ENCODE results near the gene ADAM22. TPM values are rescaled to one million over a fixed set of nuclear protein-coding genes. Genes with fewer than 3 reads are reported as not detected.

The ADAM22 gene
- total RNA-seq, 4 donors from 2014 or later: 3.6 to 8.6 (median 5.1) TPM

DNA sequence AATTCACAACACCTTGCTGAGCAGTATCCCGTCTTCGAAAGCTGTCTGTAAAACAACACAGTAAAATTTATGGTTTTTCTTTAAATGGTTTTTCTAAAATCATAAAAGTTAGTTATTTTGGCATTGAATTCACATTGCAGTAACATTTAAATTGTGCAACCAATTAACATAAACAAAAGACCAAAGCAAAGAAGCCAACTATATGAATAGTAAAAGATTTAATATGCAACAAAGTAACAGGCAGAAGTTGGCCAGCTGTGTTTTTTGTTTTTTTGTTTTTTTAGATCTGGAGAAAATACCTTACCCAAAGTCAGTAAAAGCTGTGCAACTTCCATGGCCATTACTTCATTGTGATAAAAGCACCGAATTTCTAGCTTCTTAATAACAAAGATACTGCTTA, 274.5 kb downstream of the ADAM22 start:
- Histone ChIP-seq H3K27ac (no peak overlapping the region), H3K9me3 (no peaks in the 10 kb centered on the region), H3K36me3 (peaks cover 3 to 85% (median 20%) of the 10 kb centered on the region in 3 donors), H3K4me3 (no peak overlapping the region), H3K27me3 (no peaks in the 10 kb centered on the region), H3K4me1 (no peaks in the 10 kb centered on the region)
- TF ChIP-seq EP300 (IDR thresholded peaks at IDR 0.05): no peak
- TF ChIP-seq POLR2A (IDR thresholded peaks at IDR 0.05): no peak
- TF ChIP-seq, protein P1, sequence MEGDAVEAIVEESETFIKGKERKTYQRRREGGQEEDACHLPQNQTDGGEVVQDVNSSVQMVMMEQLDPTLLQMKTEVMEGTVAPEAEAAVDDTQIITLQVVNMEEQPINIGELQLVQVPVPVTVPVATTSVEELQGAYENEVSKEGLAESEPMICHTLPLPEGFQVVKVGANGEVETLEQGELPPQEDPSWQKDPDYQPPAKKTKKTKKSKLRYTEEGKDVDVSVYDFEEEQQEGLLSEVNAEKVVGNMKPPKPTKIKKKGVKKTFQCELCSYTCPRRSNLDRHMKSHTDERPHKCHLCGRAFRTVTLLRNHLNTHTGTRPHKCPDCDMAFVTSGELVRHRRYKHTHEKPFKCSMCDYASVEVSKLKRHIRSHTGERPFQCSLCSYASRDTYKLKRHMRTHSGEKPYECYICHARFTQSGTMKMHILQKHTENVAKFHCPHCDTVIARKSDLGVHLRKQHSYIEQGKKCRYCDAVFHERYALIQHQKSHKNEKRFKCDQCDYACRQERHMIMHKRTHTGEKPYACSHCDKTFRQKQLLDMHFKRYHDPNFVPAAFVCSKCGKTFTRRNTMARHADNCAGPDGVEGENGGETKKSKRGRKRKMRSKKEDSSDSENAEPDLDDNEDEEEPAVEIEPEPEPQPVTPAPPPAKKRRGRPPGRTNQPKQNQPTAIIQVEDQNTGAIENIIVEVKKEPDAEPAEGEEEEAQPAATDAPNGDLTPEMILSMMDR (IDR thresholded peaks at IDR 0.05): no peak
- WGBS, 2 donors: 88 to 93% methylated on average over 3 of the region's 3 CpGs
- no peak for DNase-seq (ENCODE audit: low spot score in 2 of 2)

DNA sequence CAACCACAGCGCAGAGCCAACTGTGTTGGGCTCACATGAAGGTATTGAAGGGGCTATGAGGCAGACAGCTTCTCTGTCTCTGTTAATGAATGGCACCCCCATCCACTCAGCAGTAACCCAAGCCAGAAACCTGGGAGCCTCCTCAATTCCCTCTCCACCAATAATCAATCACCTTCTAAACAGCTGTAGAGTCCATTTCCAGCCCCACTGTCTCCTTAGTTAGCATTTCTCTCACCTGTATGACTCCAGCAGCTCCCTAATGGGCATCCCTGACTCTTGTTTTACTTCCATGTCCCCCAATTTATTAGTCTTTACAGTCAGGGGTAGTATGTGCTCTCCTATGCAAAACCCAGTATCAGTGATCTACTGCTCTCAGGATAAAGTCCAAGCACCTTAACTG, 278.9 kb downstream of the ADAM22 start:
- DNase-seq (ENCODE audit: low spot score in 2 of 2): no peak
- no peak for TF ChIP-seq EP300 (IDR thresholded peaks at IDR 0.05)
- no peak for TF ChIP-seq POLR2A (IDR thresholded peaks at IDR 0.05)
- TF ChIP-seq, protein P1 (IDR thresholded peaks at IDR 0.05): no peak
- peaks cover 3 to 74% (median 8%) of the 10 kb centered on the region in 3 donors for H3K36me3 ChIP-seq

DNA sequence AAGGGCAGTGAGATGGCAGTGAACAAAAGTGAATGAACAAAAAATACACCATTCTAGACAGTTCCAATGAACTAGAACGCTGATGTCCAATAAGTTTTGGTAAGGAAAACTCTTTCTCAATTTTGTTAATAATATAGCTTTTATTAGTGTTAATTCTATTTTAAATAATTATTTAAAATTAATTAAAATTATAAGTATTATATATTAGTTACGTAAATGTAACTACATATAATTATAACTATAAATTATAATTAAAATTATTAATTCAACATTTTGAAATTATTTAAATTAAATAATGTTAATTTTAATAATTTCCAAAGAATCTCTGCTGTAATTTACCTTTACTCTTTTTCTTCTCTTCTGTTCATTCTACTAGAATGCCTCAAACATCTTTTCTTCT, 280.4 kb downstream of the ADAM22 start:
- Histone ChIP-seq H3K4me1 (peaks cover 4 to 35% (median 12%) of the 10 kb centered on the region in 4 donors), H3K27ac (no peak overlapping the region), H3K27me3 (no peaks in the 10 kb centered on the region), H3K36me3 (peaks cover 0 to 60% (median 6%) of the 10 kb centered on the region in 3 donors), H3K4me3 (no peak overlapping the region), H3K9me3 (no peaks in the 10 kb centered on the region)
- no peak for DNase-seq (ENCODE audit: low spot score in 2 of 2)
- 90 to 94% methylated on average over 2 of the region's 2 CpGs for WGBS, 2 donors
- TF ChIP-seq EP300 (IDR thresholded peaks at IDR 0.05): no peak
- no peak for TF ChIP-seq POLR2A (IDR thresholded peaks at IDR 0.05)
- TF ChIP-seq, protein P1 (IDR thresholded peaks at IDR 0.05): no peak

More for the DNA sequence above, 278.9 kb downstream of the ADAM22 start:
- Histone ChIP-seq H3K4me3 (no peak overlapping the region), H3K9me3 (no peaks in the 10 kb centered on the region), H3K27ac (no peak overlapping the region), H3K27me3 (no peaks in the 10 kb centered on the region), H3K4me1 (peaks cover under 1 to 27% (median 7%) of the 10 kb centered on the region in 4 donors)
- 94 to 100% methylated on average over 1 of the region's 1 CpG for WGBS, 2 donors

DNA sequence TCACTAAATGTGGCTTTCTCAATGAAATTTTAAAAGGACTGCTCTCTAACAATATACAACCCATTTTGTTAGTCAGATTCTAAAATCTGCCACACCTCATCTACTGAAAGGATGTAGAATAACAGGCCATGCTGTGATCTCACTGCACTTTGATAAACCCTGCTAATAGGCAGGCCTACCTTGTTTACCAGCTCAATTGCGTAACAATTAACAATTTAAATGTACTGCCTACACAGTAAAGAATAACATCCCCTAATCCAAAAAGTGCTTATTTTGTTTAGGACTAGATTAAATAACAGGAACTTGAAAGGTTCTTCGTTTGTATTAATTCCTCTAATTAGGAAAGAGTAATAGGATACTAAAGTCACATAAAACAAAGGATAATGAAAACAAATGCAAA, 281.2 kb downstream of the ADAM22 start:
- Histone ChIP-seq H3K4me3 (no peak overlapping the region), H3K4me1 (peaks cover 4 to 35% (median 12%) of the 10 kb centered on the region in 4 donors), H3K36me3 (peaks cover 0 to 52% (median 0%) of the 10 kb centered on the region in 3 donors), H3K27ac (no peak overlapping the region), H3K27me3 (no peaks in the 10 kb centered on the region), H3K9me3 (no peaks in the 10 kb centered on the region)
- WGBS, 2 donors: 68 to 78% methylated on average over 2 of the region's 2 CpGs
- no peak for DNase-seq (ENCODE audit: low spot score in 2 of 2)
- TF ChIP-seq, protein P1 (IDR thresholded peaks at IDR 0.05): no peak
- no peak for TF ChIP-seq EP300 (IDR thresholded peaks at IDR 0.05)
- no peak for TF ChIP-seq POLR2A (IDR thresholded peaks at IDR 0.05)

DNA sequence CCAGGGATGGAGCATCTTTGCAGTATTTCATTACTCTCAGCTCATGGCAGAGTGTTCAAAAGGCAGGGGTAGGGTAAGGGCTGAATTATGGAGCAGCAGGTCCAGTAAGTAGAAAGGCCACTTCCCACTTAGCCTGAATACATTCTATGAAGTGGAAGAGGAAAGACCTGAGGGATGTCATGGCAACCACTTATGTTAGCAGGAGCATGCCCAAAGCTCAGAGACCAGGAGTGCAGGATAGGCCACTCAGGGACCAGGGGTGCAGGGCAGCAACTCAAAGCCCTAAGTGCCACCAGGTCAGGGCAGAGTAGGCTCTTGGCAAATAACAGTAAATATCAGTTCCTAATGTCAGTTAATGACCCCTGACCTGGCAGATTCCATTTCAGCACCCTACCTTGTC, 282.2 kb downstream of the ADAM22 start:
- TF ChIP-seq POLR2A (IDR thresholded peaks at IDR 0.05): no peak
- TF ChIP-seq, protein P1 (IDR thresholded peaks at IDR 0.05): no peak
- TF ChIP-seq EP300 (IDR thresholded peaks at IDR 0.05): no peak

More for the DNA sequence above, 282.2 kb downstream of the ADAM22 start:
- H3K4me1 ChIP-seq: peaks cover 4 to 42% (median 12%) of the 10 kb centered on the region in 4 donors
- no peak overlapping the region for H3K4me3 ChIP-seq
- no peak for DNase-seq (ENCODE audit: low spot score in 2 of 2)
- H3K9me3 ChIP-seq: no peaks in the 10 kb centered on the region
- no peaks in the 10 kb centered on the region for H3K27me3 ChIP-seq
- H3K36me3 ChIP-seq: peaks cover 0 to 48% (median 0%) of the 10 kb centered on the region in 3 donors
- no peak overlapping the region for H3K27ac ChIP-seq
